ENCODE measurements around the gene SETX.

Gene SETX

GRCh38 chr9:132242621-132243155, 112.1 kb downstream of the SETX start:
- DNase-seq (ENCODE audit: extremely low read depth in 1 of 2, low read depth in 1 of 2): no peak

- peak in 1 of 2 donors; percentile 33 for DNase-seq (ENCODE audit: extremely low read depth in 1 of 2, low read depth in 1 of 2)
These were observed 112.8 kb downstream of the SETX start for GRCh38 chr9:132241840-132242620.

- DNase-seq (ENCODE audit: extremely low read depth in 1 of 2, low read depth in 1 of 2): no peak
These were observed 113.3 kb downstream of the SETX start for GRCh38 chr9:132241483-132241839.

GRCh38 chr9:132240841-132241482, 113.8 kb downstream of the SETX start:
- peak; percentile 98 to 99 for DNase-seq (ENCODE audit: extremely low read depth in 1 of 2, low read depth in 1 of 2)

GRCh38 chr9:132239999-132240840, 114.6 kb downstream of the SETX start:
- DNase-seq (ENCODE audit: extremely low read depth in 1 of 2, low read depth in 1 of 2): no peak

- DNase-seq (ENCODE audit: extremely low read depth in 1 of 2, low read depth in 1 of 2): no peak
These were observed 115.3 kb downstream of the SETX start for GRCh38 chr9:132239518-132239917.

GRCh38 chr9:132238992-132239391, 115.8 kb downstream of the SETX start:
- no peak for DNase-seq (ENCODE audit: extremely low read depth in 1 of 2, low read depth in 1 of 2)

- no peak for DNase-seq (ENCODE audit: extremely low read depth in 1 of 2, low read depth in 1 of 2)
These were observed 116.5 kb downstream of the SETX start for GRCh38 chr9:132238026-132238972.

- no peak for DNase-seq (ENCODE audit: extremely low read depth in 1 of 2, low read depth in 1 of 2)
These were observed 117.3 kb downstream of the SETX start for GRCh38 chr9:132237481-132237880.

GRCh38 chr9:132236662-132237311, 118.0 kb downstream of the SETX start:
- no peak for DNase-seq (ENCODE audit: extremely low read depth in 1 of 2, low read depth in 1 of 2)

- peak; percentile 46 to 72 for DNase-seq (ENCODE audit: extremely low read depth in 1 of 2, low read depth in 1 of 2)
These were observed 118.7 kb downstream of the SETX start for GRCh38 chr9:132235894-132236661.

- no peak for DNase-seq (ENCODE audit: extremely low read depth in 1 of 2, low read depth in 1 of 2)
These were observed 119.7 kb downstream of the SETX start for GRCh38 chr9:132235125-132235524.

GRCh38 chr9:132234535-132234934, 120.3 kb downstream of the SETX start:
- DNase-seq (ENCODE audit: extremely low read depth in 1 of 2, low read depth in 1 of 2): no peak

GRCh38 chr9:132233138-132233537, 121.6 kb downstream of the SETX start:
- DNase-seq (ENCODE audit: extremely low read depth in 1 of 2, low read depth in 1 of 2): no peak

- DNase-seq (ENCODE audit: extremely low read depth in 1 of 2, low read depth in 1 of 2): no peak
These were observed 122.3 kb downstream of the SETX start for GRCh38 chr9:132232522-132232921.

GRCh38 chr9:132231019-132231701, 123.6 kb downstream of the SETX start:
- DNase-seq (ENCODE audit: extremely low read depth in 1 of 2, low read depth in 1 of 2): no peak

GRCh38 chr9:132230605-132231004, 124.2 kb downstream of the SETX start:
- DNase-seq (ENCODE audit: extremely low read depth in 1 of 2, low read depth in 1 of 2): no peak

- no peak for DNase-seq (ENCODE audit: extremely low read depth in 1 of 2, low read depth in 1 of 2)
These were observed 126.7 kb downstream of the SETX start for GRCh38 chr9:132228062-132228461.
